Stimulated activated CD4-positive, alpha-beta T cell treated with anti-CD3 and anti-CD28 coated beads, Interleukin-2, amount 100 ng/mL, for 48 hours (primary cell): ENCODE measurements around the gene DESI2.

ENCODE experiments used
- DNase-seq, 2 donors: peaks; one replicate each; pipeline ENCODE4 v3.0.0-alpha.2; 2020

The DESI2 gene

DNA sequence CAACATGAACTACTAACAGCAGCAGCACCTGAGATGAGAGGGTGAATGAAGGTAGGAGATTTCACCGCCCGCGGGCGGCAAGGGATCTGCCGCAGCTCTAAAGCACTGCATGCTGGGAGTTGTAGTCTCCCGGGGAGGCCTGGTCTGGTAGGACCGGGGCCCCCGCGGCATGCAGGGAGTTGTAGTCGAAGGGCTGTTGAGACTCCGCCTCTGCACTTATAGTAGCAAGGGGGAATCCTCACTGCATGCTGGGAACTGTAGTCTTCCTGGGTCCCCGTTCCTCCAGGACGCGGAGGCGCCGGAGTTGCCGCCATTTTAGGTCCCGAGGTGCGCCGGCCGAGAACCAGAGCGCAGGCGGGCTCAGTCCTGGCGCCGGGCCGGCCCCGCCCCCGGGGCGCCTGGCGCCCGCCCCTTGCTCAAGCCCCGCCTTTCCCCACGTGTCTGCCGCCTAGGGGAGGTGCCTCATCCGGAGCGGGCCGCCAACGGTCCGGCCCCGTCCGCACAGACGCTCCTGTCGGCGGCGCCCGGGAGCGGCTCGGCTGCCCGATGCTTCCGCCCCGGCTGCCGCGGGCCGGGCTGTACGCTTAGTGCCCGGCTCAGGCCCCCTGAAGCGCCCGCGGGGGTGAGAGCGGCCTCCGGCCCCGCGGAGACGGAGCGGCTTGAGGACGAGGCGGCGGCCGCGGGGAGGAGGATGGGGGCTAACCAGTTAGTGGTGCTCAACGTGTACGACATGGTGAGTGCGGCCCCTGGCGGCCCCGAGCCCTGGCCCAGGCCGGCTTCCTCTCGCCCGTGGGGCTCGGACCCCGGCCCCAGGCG lies at the start of gene DESI2:
TSS of gene DESI2 (plus strand) at position 504 of the 816 bp plus-strand sequence. CDS start at position 692, 188 bp downstream.
- peak; percentile 93 to 94 for DNase-seq

DNA sequence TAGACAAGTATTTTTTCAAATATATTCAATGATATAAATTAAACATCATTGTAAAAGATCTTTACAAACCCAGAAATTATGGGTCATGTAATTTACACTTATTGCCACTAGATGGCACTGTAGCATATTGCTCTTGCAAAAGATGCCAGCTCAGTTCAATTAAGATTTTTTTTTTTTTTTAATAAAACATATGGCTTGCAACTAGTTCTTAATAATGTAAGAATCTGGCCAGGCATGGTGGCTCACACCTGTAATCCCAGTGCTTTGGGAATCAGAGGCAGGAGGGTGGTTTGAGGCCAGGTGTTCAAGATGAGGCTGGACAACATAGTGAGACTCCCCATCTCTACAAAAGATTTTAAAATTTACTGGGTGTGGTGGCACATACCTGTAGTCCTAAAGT lies 49.4 kb upstream of the DESI2 start:
- no peak for DNase-seq

DNA sequence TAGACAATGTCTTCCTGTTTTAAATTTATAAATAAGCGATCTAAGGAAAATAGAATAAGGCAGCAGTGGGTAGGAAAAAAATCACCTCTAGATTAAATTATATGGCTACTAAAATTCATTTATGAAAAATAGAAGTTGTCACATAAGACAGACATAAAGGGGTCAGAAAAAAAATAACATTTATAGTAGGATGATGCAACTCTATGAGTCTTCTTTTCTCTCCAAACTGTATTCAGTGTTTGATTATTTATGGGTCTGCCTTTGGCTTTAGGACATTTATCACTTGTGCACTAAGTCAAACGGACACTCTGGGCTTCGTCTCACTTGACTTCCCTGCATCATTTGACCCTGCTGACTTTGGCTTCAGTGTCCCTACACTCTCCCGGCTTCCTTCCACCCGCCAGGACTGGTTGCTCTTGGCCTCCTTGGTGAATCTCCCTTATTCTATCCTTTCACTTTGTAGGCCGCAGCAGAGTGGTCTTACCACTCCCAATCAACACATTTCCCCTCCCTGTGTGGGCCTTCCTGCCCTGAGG lies 47.0 kb upstream of the DESI2 start:
- no peak for DNase-seq

DNA sequence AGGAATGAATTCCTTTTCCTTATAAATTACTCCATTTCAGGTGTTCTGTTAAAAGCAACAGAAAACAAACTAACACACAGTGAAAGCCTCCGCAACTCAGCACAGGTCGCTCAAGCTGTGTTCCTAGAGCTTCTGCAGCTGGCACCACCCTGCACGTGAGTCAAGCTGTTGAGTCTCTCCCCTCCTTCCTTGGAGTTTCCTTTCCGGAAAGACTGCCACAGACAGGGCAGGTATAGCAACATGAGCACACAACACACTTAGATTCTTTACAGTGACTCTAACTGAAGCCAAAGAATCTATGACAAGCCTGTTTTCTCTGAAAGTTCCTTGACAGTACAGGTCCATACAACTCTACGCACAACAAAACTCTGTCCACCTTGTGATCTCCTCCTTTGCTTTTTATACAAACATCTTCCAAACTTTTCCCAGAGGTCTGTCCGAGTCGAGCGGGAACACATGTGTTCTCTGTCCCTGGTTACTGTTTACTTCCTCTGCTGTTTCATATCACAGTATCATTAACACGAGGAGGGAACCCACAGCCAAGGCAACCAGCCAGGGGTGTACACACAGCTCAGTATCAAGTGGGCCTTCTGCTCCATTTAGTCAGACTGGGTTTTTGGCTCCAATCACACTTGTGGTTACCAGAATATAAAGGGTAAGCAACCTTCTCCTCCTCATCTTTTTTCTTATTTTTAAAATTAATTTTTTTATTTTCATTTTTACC lies 38.7 kb upstream of the DESI2 start:
- DNase-seq = no peak

DNA sequence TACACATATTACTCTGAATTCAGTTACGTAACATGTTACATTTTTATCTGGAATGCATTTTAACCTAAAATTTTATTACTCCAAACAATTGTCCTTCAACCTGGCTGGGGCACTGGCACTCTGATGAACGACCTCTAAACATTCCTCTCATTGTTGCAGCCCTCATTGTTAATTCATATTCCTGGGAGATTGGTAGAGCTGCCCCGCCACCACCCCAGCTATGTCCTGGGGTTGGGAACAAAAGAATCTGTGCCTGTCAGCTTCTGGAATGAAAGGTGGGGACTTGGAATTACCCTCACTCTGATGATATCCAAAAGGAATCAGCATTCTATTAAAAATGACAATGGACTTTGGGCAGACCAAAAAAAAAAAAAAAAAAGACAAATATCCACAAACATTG lies 38.0 kb upstream of the DESI2 start:
- DNase-seq = no peak

DNA sequence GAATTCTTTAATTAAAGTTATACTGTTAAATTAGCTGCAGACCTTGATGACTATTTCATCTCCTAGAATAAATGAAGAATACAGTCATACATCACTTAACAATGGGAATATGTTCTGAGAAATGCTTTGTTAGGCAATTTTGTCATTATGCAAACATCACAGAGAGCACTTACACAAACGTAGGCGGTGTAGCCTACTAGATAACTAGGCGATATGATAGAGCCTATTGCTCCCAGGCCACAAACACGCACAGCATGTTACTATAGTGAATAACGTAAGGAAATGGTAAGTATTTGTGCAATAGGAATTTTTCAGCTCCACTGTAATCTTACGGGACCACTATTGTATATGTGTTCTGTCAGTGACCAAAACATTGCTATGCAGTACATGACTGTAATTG lies 37.6 kb upstream of the DESI2 start:
- no peak for DNase-seq

DNA sequence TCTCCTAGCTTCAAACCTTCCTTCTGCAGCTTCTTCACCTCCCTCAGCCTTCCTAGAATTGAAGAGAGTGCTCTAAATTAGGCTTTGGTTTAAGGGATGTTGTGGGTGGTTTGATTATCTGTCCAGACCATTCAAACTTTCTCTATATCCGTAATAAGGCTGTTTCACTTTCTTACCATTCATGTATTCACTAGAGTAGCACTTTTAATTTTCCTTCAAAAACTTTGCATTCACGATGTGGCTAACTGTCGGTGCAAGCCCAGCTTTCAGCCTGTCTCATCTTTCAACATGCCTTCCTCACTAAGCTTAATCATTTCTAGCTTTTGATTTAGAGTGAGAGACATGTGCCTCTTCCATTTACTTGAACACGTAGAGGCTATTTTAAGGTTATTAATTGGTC lies 26.2 kb upstream of the DESI2 start:
- no peak for DNase-seq

DNA sequence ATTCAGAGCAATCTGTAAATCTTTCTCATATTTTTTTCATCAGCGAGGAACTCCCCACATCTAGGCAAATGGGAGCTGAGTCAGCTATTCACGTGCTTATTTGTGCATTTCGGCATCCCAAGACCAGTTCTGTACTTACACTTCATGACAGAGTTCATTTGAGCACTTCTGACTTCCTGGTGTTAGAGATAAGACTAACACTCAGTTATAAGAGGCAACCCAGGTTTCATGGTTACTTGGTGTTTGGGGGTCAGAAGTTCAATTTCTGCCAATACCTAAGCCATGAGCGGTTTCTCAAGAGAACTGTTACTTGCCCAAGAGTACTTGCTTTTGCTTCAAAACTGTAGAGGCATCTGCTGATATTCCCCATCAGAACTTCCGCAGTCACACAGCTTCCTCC lies 24.1 kb upstream of the DESI2 start:
- no peak for DNase-seq

DNA sequence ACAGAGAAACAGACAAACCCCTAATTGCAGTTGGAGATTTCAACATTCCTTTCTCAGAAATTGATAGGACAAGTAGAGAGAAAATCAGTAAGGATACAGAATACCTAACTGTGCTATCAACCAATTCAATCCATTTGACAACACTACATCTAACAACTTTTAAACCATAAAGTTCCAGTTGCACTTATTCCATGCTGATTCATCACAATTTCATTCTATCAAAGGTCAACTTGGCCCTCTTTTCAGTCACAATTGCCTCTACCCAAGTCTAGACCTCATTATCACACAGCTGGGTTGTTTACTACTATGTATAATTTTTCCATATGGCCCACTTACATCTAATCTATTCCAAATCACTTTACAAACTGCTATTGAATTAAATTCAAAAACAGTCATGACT lies 19.8 kb upstream of the DESI2 start:
- no peak for DNase-seq

DNA sequence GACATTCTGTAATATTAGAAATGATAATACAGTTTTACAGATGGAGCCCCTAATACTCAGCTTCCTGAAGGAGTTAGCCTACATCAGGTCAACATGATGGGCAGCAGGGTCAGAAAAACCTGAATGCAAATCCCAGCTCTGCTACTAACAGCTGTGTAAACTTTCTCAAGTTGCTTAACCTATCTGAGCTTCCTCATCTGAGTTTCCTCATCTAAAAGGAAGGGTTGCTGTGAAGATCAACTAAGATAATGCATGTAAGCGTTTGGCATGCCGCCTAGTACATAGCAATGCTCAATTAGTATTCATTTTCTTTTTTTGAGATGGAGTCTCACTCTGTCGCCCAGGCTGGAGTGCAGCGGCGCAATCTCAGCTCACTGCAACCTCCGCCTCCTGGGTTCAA lies 18.4 kb upstream of the DESI2 start:
- no peak for DNase-seq

DNA sequence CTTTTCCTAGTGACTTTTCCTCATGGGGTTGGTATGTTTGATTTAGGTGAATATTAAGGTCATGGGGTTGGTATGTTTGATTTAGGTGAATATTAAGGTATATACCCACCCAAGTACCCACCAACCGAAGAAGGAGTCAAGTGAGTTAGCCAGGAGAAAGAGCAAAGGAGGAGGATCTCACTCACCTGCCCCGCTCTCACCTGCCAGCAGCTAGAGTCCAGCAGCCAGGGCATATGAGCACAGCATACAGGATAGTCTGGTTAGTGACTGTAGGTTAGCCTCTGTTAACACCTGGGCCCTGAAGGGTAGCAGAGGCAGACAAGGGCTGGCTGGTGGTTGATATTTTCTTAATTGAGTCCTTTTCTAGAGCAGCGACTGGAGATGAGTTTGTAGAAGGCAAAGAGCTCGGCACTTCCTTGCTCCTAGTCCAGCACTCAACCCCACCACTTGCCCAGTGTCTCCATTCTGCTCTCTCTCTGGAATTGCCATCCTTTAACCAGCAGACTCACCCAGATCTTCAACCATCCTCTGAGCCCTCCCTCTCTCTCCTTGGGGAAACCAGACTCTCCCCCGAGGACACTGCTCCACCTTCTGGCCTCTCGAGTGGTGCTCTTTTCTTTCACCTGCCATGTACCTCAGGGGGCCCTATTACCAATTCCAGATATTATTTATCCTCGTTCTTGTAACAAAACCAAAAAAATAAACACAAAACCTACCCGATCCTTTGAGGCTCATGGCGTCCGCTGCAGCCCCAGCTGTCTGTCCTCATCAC lies 16.3 kb upstream of the DESI2 start:
- DNase-seq = no peak

DNA sequence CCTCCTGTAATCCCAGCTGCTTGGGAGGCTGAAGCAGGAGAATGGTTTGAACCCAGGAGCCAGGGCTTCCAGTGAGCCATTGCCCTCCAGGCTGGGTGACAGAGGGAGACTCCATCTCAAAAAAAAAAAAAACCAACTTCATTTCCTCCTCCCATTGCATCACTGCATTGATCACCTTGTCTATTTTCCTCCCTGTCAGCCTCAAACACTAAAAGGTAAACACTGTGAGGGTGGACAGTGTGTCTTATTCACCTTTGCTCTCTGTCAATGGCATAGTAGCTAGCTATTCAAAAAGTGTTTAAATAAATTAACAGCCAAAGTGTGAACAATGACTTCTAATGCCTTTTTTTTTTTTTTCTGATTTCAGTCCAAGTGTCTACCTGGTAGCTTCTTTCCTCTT lies 13.4 kb upstream of the DESI2 start:
- DNase-seq = no peak

DNA sequence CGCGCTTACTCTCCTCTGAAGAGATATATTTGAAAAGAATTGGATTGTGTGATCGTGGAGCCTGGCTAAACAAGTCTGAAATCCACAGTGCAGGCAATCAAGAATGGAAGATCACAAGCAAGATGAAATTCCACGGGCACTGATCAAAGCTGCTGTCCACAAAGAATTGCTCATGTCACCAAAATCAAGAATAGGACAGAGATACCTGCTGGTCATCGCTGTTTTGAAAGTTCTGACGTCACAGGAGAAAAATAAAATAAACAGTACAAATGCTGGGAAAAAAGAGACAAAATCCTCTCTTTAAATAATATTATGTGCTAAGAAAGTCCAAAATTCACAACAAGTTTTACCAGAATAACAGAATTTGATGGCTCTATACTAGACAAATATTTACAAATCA lies 12.0 kb upstream of the DESI2 start:
- no peak for DNase-seq

DNA sequence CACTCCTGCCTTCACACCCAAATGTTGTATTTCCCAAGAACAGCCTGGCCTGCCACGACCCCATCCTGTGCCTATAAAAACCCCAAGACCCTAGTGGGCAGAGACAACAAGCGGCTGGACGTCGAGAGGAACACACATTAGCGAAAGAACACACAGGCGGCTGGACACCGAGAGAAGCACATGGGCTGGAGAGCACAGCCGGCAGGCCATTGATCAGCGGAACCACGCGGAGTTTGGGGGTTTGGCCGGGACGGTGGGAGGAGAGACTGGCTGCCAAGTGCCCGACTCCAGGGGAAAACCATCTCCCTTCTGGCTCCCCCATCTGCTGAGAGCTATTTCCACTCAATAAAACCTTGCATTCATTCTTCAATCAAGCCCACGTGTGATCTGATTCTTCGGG lies 10.4 kb upstream of the DESI2 start:
- DNase-seq = no peak

DNA sequence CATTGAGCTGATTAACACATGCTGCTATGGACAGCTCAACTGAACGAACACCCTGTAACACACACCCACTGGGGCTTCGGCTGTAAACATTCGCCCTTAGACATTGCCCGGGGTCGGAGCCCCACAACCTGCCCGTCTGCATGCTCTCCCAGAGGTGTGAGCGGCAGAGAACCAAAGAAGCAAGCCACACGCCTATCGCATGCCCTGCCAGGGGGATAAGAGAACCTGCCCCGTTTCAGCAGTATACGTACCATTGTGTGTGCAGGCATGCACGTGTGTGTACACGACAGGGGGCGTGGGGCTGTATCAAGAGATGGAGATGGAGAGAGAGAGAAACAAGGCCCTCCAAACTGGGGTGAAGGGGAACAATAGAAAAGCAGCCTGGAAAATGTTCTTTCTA lies 9.9 kb upstream of the DESI2 start:
- no peak for DNase-seq

DNA sequence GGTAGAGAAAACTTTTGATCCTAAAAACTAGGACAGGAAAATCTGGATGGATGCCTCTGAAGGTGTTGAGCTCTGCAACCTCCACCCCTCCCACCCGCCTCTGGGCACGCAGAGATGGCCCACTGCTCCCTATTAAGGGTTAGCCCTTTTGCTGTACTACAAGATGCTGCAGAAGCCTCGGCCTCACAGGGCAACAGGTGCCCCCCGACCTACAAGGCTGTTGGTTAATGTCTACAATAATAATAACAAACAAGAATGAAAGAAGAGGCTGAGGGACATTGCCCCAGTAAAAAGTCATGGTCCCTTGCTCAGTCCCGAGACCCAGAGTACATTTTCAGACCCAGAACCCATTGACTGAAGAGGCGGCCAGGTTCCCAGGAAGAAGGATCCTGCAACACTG lies 7.5 kb upstream of the DESI2 start:
- DNase-seq = no peak

DNA sequence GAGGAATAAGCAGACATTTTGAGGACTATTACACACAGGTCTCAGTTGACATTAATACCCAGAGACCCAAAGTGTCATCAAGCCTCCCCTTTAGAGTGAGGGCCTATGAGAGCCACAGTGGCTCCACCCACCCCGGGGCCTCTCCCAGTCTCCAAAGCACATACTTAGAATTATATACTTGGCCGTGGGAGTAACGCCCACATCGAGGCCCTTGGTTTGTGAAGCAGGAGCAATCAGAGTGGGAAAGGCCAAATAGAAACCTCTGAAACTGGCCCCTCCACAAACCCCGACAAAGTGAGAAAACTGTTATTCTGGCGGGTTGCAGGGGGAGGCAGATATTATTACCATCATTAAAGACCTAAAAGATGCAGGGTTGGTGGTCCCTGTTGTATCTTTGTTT lies 7.0 kb upstream of the DESI2 start:
- DNase-seq = no peak

DNA sequence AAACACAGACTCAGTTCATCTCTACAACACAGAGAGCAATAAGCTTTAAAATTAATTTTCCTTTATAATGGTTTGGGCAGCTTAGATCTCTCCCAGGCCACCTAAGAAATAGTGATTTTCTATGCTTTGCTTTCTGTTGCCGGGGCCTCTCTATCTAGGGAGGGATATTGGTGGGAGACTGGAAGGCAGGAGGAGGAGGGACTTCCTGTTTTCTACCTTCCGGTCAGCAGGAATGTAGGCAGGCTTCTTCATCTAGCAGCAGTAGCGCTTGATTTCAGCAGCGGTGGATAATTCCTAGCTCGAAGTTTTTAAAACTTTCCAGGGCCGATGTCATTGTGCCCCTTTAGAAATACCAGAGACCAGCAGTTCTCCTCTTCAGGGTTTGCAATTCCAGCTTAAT lies 5.1 kb upstream of the DESI2 start:
- no peak for DNase-seq

DNA sequence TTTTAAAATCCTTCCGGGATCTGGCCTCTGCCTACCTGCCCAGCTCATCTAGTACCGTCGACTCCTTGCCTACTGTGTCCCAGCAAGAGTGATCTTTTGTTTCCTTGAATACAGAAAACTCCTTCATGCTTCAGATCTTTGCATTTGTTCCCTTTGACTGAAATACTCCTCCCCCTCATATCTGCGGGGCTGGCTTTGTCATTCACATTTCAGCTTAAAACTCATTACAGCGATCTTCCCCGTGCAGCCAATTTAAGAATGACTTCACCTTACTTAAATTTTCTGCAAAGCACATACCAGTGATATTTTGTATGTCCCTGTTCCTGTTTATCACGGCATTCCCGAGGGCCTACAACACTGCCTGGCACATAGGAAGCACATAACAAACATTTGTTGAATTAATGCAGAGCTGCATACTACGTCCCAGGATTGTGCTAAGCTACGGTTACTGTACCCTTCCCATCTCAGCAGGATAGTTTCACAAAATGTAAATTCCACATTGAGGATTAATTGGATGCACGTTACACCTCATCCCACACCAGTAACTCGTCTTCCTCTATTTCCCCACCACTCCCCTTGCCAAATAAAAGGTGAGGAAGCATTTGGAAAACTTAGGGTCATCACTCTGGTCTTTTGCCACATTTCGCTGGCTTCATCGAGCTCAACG lies 837 bp upstream of the DESI2 start:
- DNase-seq = no peak

DNA sequence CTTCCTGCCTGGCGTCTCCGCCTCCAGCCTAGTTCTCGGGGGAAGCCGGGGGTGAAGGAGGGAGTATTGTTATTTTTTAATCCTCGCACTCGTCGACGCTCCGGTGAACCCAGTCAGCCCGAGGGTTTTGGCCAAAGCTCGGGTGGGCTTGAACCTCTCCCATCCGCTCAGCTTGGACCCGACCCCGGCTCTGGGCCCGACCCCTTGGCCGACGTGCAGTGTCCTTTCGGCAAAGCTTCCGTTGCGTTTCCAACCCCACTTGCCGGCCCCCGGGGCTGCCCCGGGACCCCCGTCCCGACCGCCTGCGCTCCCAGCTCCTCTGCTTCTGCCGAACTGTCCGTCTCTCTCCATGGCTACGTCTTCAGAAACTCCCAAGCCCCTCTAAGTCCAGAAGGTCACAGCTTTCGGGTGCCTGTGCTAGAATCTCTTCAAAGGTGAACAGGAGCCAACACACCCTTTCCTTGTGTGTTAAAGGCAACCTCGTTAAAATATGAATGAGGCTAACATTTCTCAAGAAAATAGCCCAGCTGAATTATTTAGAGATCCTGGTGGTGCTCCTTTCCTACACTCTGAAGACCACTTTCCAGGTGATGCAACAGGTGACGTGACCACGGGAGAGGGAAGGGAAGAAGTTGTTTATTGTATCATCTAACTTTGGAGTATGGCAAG lies 647 bp downstream of the DESI2 start:
- no peak for DNase-seq

DNA sequence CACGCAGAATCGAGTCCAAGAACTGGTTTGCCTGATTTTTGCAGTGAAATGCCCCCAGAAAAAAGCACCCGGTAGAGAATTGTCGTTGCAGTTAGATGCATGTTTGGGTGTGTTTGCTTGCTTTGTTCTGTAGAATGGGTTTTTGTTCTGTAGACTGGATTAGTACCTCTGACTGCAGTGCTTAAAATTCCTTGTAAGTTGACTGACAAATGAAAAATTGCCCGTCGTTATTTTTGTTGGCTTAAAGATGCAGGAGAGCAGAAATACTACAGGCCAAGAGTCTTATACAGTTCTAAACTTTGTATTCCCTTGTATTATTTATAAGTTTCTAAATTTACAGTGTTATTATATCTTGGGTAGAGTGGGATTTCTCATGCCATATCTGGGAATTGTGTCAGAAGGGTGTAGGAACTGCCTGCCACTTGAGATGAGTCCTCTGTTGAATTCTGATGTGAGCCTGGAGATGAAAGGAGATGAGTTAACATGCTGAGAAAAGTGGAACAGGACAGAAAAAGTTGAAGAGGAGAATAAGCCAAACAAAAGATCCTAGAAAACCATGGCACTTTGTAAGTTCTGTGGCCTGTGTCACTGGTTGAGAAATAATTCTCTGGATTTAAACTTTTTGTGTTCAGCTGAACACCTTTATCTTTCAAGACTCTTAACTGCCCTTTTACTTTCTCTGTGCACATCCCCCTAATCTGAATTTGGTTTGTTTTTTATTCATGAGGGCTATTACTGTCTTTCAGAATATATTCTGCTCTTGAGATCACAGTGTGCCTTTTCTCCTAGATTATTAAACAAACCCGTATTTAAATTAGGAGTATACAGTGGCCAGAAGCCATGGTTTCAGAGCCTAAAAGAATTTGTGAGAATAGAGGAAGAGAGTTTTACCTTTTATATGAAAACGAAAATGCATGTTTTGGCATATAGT lies 1.4 kb downstream of the DESI2 start:
- no peak for DNase-seq
